NCI-H82 treated with DMSO at 0.1 percent for 48 hours (cell line): ENCODE data around the gene CMBL.

Experiments used
- DNase-seq: peaks from one replicate; lab custom pipeline; 2025; ENCODE audit not compliant: unreplicated experiment; lab: John Stamatoyannopoulos, UW

CMBL gene

GRCh38 chr5:10333154-10334006 is 25.7 kb upstream of the CMBL start:
- no peak for DNase-seq

GRCh38 chr5:10332301-10332700 is 24.6 kb upstream of the CMBL start:
- DNase-seq: no peak

- DNase-seq: no peak
These were observed 23.7 kb upstream of the CMBL start for GRCh38 chr5:10331341-10331796.

- no peak for DNase-seq
These were observed 23.0 kb upstream of the CMBL start for GRCh38 chr5:10330511-10331230.

GRCh38 chr5:10329820-10330481 is 22.2 kb upstream of the CMBL start:
- DNase-seq: no peak

GRCh38 chr5:10329446-10329819 is 21.7 kb upstream of the CMBL start:
- DNase-seq: no peak

GRCh38 chr5:10328323-10328722 is 20.6 kb upstream of the CMBL start:
- DNase-seq: no peak

- DNase-seq: no peak
These were observed 17.0 kb upstream of the CMBL start for GRCh38 chr5:10324518-10325370.

GRCh38 chr5:10323588-10324488 is 16.1 kb upstream of the CMBL start:
- no peak for DNase-seq

GRCh38 chr5:10321882-10322281 is 14.2 kb upstream of the CMBL start:
- DNase-seq: no peak

GRCh38 chr5:10320793-10321192 is 13.1 kb upstream of the CMBL start:
- no peak for DNase-seq

GRCh38 chr5:10319202-10319851 is 11.6 kb upstream of the CMBL start:
- no peak for DNase-seq

GRCh38 chr5:10317825-10318682 is 10.4 kb upstream of the CMBL start:
- DNase-seq: no peak

- no peak for DNase-seq
These were observed 8.3 kb upstream of the CMBL start for GRCh38 chr5:10315824-10316509.

- no peak for DNase-seq
These were observed 7.5 kb upstream of the CMBL start for GRCh38 chr5:10315201-10315600.

- no peak for DNase-seq
These were observed 4.1 kb upstream of the CMBL start for GRCh38 chr5:10311595-10312425.
